Naive thymus-derived CD4-positive, alpha-beta T cell (primary cell): ENCODE measurements around the gene ZNF597. TPM values are rescaled to one million over a fixed set of nuclear protein-coding genes. Genes with fewer than 3 reads are reported as not detected.
A peak's percentile ranks its signal among the peaks of the same experiment; 100 is the strongest.

ENCODE experiments used
- ATAC-seq: fragments of 150-1000 bp; cut with Tn5 transposase; 2 replicates; pipeline ENCODE4 v1.10.0; 2021; ENCODE audit warnings: mild to moderate bottlenecking, moderate library complexity
- CTCF ChIA-PET: fragments of 350-600 bp; sonication (Branson Sonifier 250); formaldehyde crosslinking; loops from one replicate; lab custom pipeline; 2021; ENCODE audit warnings: antibody characterized with exemption; lab: Charles Lee
- POLR2A ChIA-PET: fragments of 350-600 bp; sonication (Branson Sonifier 250); formaldehyde crosslinking; loops from one replicate; lab custom pipeline; 2021; ENCODE audit warnings: antibody characterized with exemption, inconsistent platforms; lab: Charles Lee
- DNase-seq, 9 donors: peaks; one replicate each; pipeline versions ENCODE4 v3.0.0 to v3.0.0-alpha.2; 2020 to 2022; ENCODE audit warnings: mixed read lengths in 1 of 9
- H3K27ac ChIP-seq: one replicate; pipeline ENCODE4 v1.7.0; 2013; ENCODE audit warnings: mild to moderate bottlenecking, low read depth, low read length, moderate library complexity
- H3K27me3 ChIP-seq, 2 donors: one replicate each; pipeline ENCODE4 v1.7.0; 2013; ENCODE audit warnings: low read length in 2 of 2, mild to moderate bottlenecking in 2 of 2, moderate library complexity in 2 of 2; ENCODE audit not compliant: control insufficient read depth in 2 of 2, insufficient read depth in 2 of 2
- H3K36me3 ChIP-seq, 3 experiments: 1 replicate in 2 of 3; 2 replicates in 1 of 3; pipeline ENCODE4 v1.7.0; 2013; ENCODE audit warnings: low read length in 3 of 3, mild to moderate bottlenecking in 3 of 3, moderate library complexity in 1 of 3; ENCODE audit not compliant: insufficient read depth in 3 of 3, control insufficient read depth in 2 of 3
- H3K4me1 ChIP-seq, 2 donors: one replicate each; pipeline ENCODE4 v1.7.0; 2013; ENCODE audit warnings: low read length in 2 of 2, mild to moderate bottlenecking in 2 of 2, moderate library complexity in 1 of 2; ENCODE audit not compliant: control insufficient read depth in 2 of 2, insufficient read depth in 2 of 2
- H3K4me3 ChIP-seq: 2 replicates; pipeline ENCODE4 v1.7.0; 2013; ENCODE audit warnings: mild to moderate bottlenecking, low read length
- H3K9me3 ChIP-seq, 3 experiments: 1 replicate in 2 of 3; 2 replicates in 1 of 3; pipeline ENCODE4 v1.7.0; 2013; ENCODE audit warnings: low read length in 3 of 3; ENCODE audit not compliant: control insufficient read depth in 2 of 3
- H3K27ac Mint-ChIP-seq, 9 donors: one replicate each; pipeline ENCODE4 v1.8.0; 2020 to 2022; ENCODE audit warnings: mixed read lengths in 9 of 9, mild to moderate bottlenecking in 8 of 9, moderate library complexity in 5 of 9, inconsistent platforms in 2 of 9
- H3K27me3 Mint-ChIP-seq, 5 donors: one replicate each; pipeline ENCODE4 v1.8.0; 2021 to 2022; ENCODE audit warnings: mixed read lengths in 5 of 5, mild to moderate bottlenecking in 1 of 5
- H3K36me3 Mint-ChIP-seq, 5 donors: one replicate each; pipeline ENCODE4 v1.8.0; 2020 to 2022; ENCODE audit warnings: mixed read lengths in 5 of 5, mild to moderate bottlenecking in 3 of 5, inconsistent platforms in 1 of 5
- H3K4me1 Mint-ChIP-seq, 7 donors: one replicate each; pipeline ENCODE4 v1.8.0; 2020 to 2022; ENCODE audit warnings: mixed read lengths in 7 of 7, mild to moderate bottlenecking in 3 of 7, inconsistent platforms in 1 of 7
- H3K4me3 Mint-ChIP-seq, 10 donors: one replicate each; pipeline ENCODE4 v1.8.0; 2020 to 2022; ENCODE audit warnings: mild to moderate bottlenecking in 10 of 10, mixed read lengths in 10 of 10, moderate library complexity in 6 of 10, inconsistent platforms in 2 of 10
- H3K9me3 Mint-ChIP-seq, 11 donors: one replicate each; pipeline ENCODE4 v1.8.0; 2020 to 2022; ENCODE audit warnings: mixed read lengths in 11 of 11, mild to moderate bottlenecking in 4 of 11, inconsistent platforms in 1 of 11, moderate library complexity in 1 of 11
- intact Hi-C, 2 donors: fragments of 100-400 bp; cut with micrococcal nuclease; formaldehyde crosslinking; loops; one replicate each; pipeline ENCODE4 v1.15.1; 2023
- polyA plus RNA-seq, 2 donors: library from polyadenylated mRNA; unstranded; fragments of 300-500 nt; fragmentation: Illumina TruSeq; gene quantifications; one replicate each; pipeline ENCODE4 v1.2.3, GENCODE V29; 2021
- total RNA-seq, 6 experiments: library from RNA in 5 of 6; stranded (reverse) in 5 of 6; gene quantifications; 1 replicate in 5 of 6; 2 replicates in 1 of 6; pipeline ENCODE4 v1.2.3 and lab custom pipeline; 2021 to 2026

ZNF597 gene
- total and polyA plus RNA-seq, 7 experiments from 2014 or later: 1.7 to 5.9 (median 2.9) TPM

DNA sequence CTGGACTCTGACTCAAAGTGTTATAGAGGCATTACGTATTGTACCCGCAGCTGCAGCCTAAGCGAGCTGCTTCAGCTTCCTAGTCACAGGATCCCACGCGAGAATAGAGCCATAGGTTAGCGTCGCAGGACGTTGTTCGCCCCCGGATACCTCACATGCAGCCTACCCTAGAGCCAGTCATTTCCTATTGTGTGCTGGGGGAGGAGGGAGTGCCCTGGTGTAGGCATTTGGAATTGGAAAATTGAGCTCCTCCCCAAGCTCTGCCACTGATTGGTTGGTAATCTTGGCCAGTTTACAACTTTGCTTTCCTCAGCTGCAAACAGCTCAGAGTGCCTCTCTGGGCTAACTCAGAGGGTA is 706 bp upstream of the ZNF597 start:
- ChIA-PET POLR2A (interaction anchor here (0.7 to 3.2 kb wide), 11 partner anchors 13 to 414 kb away, joined by 3 to 25 read pairs (median 4); partner anchors contain the start of genes ZNF174 and ZSCAN32), CTCF (interaction anchor here (0.7 to 1.6 kb wide), 5 partner anchors 13 to 482 kb away, joined by 3 to 8 read pairs (median 3); partner anchors contain the start of genes ZNF174 and ZSCAN32)
- H3K9me3 ChIP-seq: peaks cover 0 to 5% (median 0%) of the 10 kb centered on the region in 3 experiments
- H3K4me1 Mint-ChIP-seq: peaks cover 0 to 47% (median 24%) of the 10 kb centered on the region in 7 donors
- H3K9me3 Mint-ChIP-seq: peaks cover 0 to 24% (median 12%) of the 10 kb centered on the region in 11 donors
- ATAC-seq (peak; percentile 63), DNase-seq (peak in 6 of 9 donors; percentile 8 to 68 (median 38))
- intact Hi-C loops: loop anchor here in 1 of 2 donors (1.0 to 5.0 kb wide), 2 partner anchors 13 to 162 kb away; partner anchors contain the start of gene ZNF263
- peak overlapping the region; percentile 88 to 100 (median 96) for H3K4me3 Mint-ChIP-seq
- H3K27ac ChIP-seq: peak overlapping the region; percentile 89
- H3K36me3 Mint-ChIP-seq: peaks cover 8 to 46% (median 28%) of the 10 kb centered on the region in 5 donors
- H3K27me3 Mint-ChIP-seq: peaks cover 0 to 5% (median 0%) of the 10 kb centered on the region in 5 donors
- peak overlapping the region; percentile 47 for H3K4me3 ChIP-seq
- peak overlapping the region; percentile 82 to 98 (median 96) for H3K27ac Mint-ChIP-seq
- H3K27me3 ChIP-seq: no peaks in the 10 kb centered on the region
- peaks cover 0 to 15% (median 0%) of the 10 kb centered on the region in 3 experiments for H3K36me3 ChIP-seq
- peaks cover 5 to 15% of the 10 kb centered on the region in 2 donors for H3K4me1 ChIP-seq

DNA sequence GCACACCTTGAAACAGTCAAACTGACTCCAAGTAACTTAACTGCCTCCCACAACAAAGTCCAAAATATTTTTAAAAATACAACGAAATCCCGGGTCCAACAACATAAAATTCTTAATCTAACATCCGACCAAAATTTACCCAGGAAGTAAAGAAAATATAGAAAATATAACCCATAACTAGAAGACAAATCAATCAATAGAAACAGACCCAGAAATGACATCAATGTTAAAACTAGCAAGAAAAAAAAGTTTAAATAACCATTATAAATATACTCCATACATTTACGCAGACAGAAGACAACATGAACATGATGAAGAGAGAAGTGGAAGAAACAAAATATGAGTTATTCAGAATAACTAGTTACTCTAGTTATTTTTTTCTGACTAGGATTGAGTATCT is 3.7 kb downstream of the ZNF597 start:
- Histone ChIP-seq H3K27ac (no peak overlapping the region), H3K36me3 (peaks cover 0 to 17% (median 0%) of the 10 kb centered on the region in 3 experiments), H3K4me1 (peaks cover 4 to 6% of the 10 kb centered on the region in 2 donors), H3K9me3 (peaks cover 0 to 5% (median 0%) of the 10 kb centered on the region in 3 experiments), H3K27me3 (no peaks in the 10 kb centered on the region), H3K4me3 (no peak overlapping the region)
- intact Hi-C loops: loop anchor here in 1 of 2 donors (5.0 kb wide), 1 partner anchor 157 kb away; the partner anchor contains the start of gene ZNF263
- peaks cover 0 to 27% (median 14%) of the 10 kb centered on the region in 11 donors for H3K9me3 Mint-ChIP-seq
- no peak for ATAC-seq
- no peak for DNase-seq
- H3K4me3 Mint-ChIP-seq: peak overlapping the region in 2 of 10 donors; percentile 21 to 47
- peaks cover 8 to 53% (median 33%) of the 10 kb centered on the region in 5 donors for H3K36me3 Mint-ChIP-seq
- peak overlapping the region in 1 of 9 donors; percentile 59 for H3K27ac Mint-ChIP-seq
- H3K27me3 Mint-ChIP-seq: peaks cover 0 to 5% (median 0%) of the 10 kb centered on the region in 5 donors
- ChIA-PET POLR2A (no interaction called here), CTCF (no interaction called here)
- peaks cover 1 to 33% (median 17%) of the 10 kb centered on the region in 7 donors for H3K4me1 Mint-ChIP-seq

DNA sequence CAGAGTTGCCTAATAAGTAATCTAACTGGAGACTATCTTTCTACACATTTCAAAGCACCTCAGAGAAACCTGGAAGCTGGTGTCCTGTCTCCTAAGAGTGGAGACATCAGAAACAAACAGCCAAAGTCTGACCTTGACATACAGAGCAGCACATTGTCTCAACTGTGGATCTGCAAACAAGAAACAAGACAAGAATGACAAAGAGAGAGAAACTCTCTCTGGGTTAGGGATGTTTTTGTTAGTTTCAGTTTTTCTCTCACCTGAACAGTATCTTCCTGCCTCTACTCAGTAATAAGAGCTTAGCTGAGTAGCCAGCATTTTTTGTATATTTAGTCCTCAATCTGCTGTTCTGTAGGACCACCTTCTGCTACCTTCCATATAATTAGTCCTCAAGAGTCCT is 8.9 kb downstream of the ZNF597 start:
- Histone ChIP-seq H3K4me1 (peaks cover 0 to 7% of the 10 kb centered on the region in 2 donors), H3K27me3 (no peaks in the 10 kb centered on the region), H3K27ac (no peak overlapping the region), H3K36me3 (peaks cover 0 to 10% (median 0%) of the 10 kb centered on the region in 3 experiments), H3K4me3 (no peak overlapping the region), H3K9me3 (no peaks in the 10 kb centered on the region)
- POLR2A ChIA-PET: no interaction called here
- Mint-ChIP-seq H3K36me3 (peaks cover under 1 to 62% (median 41%) of the 10 kb centered on the region in 5 donors), H3K27me3 (peaks cover 0 to 1% (median 0%) of the 10 kb centered on the region in 5 donors), H3K4me1 (peaks cover 10 to 35% (median 22%) of the 10 kb centered on the region in 7 donors), H3K9me3 (peaks cover 0 to 29% (median 7%) of the 10 kb centered on the region in 11 donors), H3K4me3 (no peak overlapping the region), H3K27ac (peak overlapping the region in 2 of 9 donors; percentile 22 to 46)
- no peak for ATAC-seq
- DNase-seq: no peak
- CTCF ChIA-PET: no interaction called here
- intact Hi-C loops: no loop called here

DNA sequence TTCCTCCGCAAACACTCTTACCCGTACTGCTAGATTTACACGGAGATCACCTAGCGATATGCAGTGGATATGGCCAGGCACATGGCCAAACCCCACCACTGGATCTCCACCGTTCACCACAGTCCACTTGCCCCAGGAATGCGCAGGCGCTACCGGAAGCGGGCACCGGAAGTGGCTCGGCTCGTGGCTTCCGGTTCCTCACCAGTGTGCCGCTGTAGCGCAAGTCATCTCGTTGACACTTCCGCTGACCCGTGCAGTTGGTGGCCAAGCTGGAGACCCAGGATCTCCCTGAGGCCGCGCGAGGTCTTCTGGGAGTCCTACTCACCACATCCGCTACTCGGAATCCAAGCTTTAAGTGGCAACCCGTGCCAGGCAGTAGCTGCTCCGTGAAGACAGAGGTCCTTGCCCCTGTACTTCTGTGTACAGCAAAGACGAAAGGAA is 11.5 kb downstream of the ZNF597 start:
- Mint-ChIP-seq H3K27ac (peak overlapping the region; percentile 31 to 88 (median 69)), H3K36me3 (peaks cover 0 to 47% (median 27%) of the 10 kb centered on the region in 5 donors), H3K4me3 (peak overlapping the region in 9 of 10 donors; percentile 33 to 81 (median 66)), H3K4me1 (peaks cover 10 to 33% (median 22%) of the 10 kb centered on the region in 7 donors), H3K27me3 (no peaks in the 10 kb centered on the region), H3K9me3 (peaks cover 0 to 25% (median 6%) of the 10 kb centered on the region in 11 donors)
- no peak overlapping the region for H3K4me3 ChIP-seq
- DNase-seq (peak; percentile 10 to 66 (median 26)), ATAC-seq (peak; percentile 87)
- no peak overlapping the region for H3K27ac ChIP-seq
- H3K9me3 ChIP-seq: no peaks in the 10 kb centered on the region
- intact Hi-C loops: no loop called here
- H3K27me3 ChIP-seq: no peaks in the 10 kb centered on the region
- H3K4me1 ChIP-seq: peaks cover 0 to 7% of the 10 kb centered on the region in 2 donors
- peaks cover 0 to 8% (median 0%) of the 10 kb centered on the region in 3 experiments for H3K36me3 ChIP-seq
- CTCF ChIA-PET: interaction anchor here (0.7 kb wide), 1 partner anchor 1170 kb away, joined by 3 read pairs; no protein-coding TSS in a partner anchor
- POLR2A ChIA-PET: interaction anchor here (0.7 to 1.6 kb wide), 3 partner anchors 31 to 149 kb away, joined by 3 to 4 read pairs (median 3); partner anchors contain the start of genes ZNF174 and ZSCAN32

DNA sequence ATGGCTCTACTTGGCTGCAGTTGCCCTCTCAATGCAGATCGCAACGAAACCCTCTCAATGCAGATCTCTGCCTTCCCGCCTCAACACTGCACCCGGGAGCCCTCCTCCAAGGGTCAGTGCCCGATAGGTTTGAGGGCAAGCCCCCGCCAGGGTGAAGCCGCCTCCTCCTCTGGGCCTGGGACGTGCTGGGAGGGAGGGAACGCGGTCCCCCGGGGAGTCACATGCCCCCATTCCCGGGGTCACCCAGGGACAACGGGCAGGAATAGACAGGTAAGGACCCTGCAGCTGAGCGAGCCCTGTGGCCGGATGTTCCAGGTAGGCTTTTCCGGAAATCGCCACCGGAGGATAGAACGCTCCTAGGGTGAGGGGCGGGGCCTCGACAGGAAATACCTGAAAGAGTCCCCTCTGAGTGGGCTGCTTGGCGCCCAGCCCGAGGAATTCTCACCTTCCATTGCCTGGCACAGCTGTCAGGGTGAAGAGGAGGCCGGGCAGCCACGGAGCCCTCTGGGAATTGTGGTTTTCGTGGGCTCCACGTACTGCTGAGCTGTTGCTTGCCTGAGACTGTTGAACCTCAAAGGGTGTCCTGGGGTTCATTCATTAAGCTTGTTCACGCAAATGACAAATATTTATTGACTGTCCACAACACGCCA is 29.4 kb downstream of the ZNF597 start:
- Histone ChIP-seq H3K9me3 (peaks cover 0 to 75% (median 7%) of the 10 kb centered on the region in 3 experiments), H3K4me1 (no peaks in the 10 kb centered on the region), H3K27ac (no peak overlapping the region), H3K36me3 (peaks cover 0 to 4% (median 2%) of the 10 kb centered on the region in 3 experiments), H3K4me3 (no peak overlapping the region), H3K27me3 (no peaks in the 10 kb centered on the region)
- no peaks in the 10 kb centered on the region for H3K4me1 Mint-ChIP-seq
- peaks cover 19 to 41% (median 26%) of the 10 kb centered on the region in 5 donors for H3K36me3 Mint-ChIP-seq
- intact Hi-C loops: no loop called here
- H3K9me3 Mint-ChIP-seq: peaks cover 13 to 94% (median 52%) of the 10 kb centered on the region in 11 donors
- POLR2A ChIA-PET: no interaction called here
- no peak overlapping the region for H3K4me3 Mint-ChIP-seq
- ATAC-seq (no peak), DNase-seq (no peak)
- H3K27me3 Mint-ChIP-seq: peaks cover 0 to 7% (median 0%) of the 10 kb centered on the region in 5 donors
- CTCF ChIA-PET: no interaction called here
- no peak overlapping the region for H3K27ac Mint-ChIP-seq

DNA sequence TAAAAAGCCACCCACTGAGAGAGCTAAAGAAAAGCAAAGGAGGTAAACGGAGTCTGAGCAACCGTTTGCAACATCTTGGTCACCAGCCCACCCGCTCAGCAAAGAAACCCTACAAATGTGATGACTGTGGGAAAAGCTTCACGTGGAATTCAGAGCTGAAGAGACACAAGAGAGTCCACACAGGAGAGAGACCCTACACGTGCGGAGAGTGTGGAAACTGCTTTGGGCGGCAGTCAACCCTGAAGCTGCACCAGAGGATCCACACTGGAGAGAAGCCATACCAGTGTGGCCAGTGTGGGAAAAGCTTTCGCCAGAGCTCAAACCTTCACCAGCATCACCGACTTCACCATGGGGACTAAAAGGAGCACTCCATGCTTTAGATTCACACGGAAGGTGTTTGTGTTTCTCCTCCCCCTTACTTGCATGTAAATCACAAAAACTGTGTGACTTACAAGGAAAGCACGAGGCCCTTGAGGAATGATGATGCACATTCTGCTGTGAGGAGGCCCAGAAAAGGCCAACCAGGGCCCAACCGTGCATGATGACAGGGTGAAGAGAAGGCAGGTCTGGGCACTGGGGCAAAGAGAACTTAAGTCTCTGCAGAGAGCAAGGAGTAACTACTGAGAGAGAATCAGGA is 34.6 kb downstream of the ZNF597 start:
- Histone ChIP-seq H3K4me3 (peak overlapping the region; percentile 4), H3K4me1 (peaks cover 3 to 4% of the 10 kb centered on the region in 2 donors), H3K27me3 (no peaks in the 10 kb centered on the region), H3K27ac (no peak overlapping the region), H3K36me3 (peaks cover 12 to 52% (median 30%) of the 10 kb centered on the region in 3 experiments), H3K9me3 (peaks cover 0 to 86% (median 25%) of the 10 kb centered on the region in 3 experiments)
- ChIA-PET CTCF (interaction anchor here (0.7 kb wide), 1 partner anchor 68 kb away, joined by 4 read pairs; no protein-coding TSS in a partner anchor), POLR2A (interaction anchor here (1.1 to 2.0 kb wide), 4 partner anchors 7 to 103 kb away, joined by 3 to 5 read pairs (median 4); partner anchors contain the start of genes NAA60, ZNF174 and ZNF597)
- DNase-seq: no peak
- peaks cover 0 to 20% (median 11%) of the 10 kb centered on the region in 7 donors for H3K4me1 Mint-ChIP-seq
- no peak overlapping the region for H3K27ac Mint-ChIP-seq
- no peak overlapping the region for H3K4me3 Mint-ChIP-seq
- intact Hi-C loops: no loop called here
- H3K27me3 Mint-ChIP-seq: no peaks in the 10 kb centered on the region
- no peak for ATAC-seq
- peaks cover 32 to 79% (median 71%) of the 10 kb centered on the region in 5 donors for H3K36me3 Mint-ChIP-seq
- peaks cover 9 to 96% (median 58%) of the 10 kb centered on the region in 11 donors for H3K9me3 Mint-ChIP-seq
